GM18907 (cell line): ENCODE results near the gene LGI2.
"Not testable (repeated sequence)": the region's sequence is repeated elsewhere in the genome, so short reads cannot be mapped to it uniquely, and the experiment has no call there.

Experiments
- ATAC-seq: cut with Tn5 transposase; IDR thresholded peaks from one replicate; pipeline ENCODE4 v1.9.1; 2021; ENCODE audit warnings: mild to moderate bottlenecking, moderate library complexity; ENCODE audit not compliant: unreplicated experiment

The LGI2 gene

DNA sequence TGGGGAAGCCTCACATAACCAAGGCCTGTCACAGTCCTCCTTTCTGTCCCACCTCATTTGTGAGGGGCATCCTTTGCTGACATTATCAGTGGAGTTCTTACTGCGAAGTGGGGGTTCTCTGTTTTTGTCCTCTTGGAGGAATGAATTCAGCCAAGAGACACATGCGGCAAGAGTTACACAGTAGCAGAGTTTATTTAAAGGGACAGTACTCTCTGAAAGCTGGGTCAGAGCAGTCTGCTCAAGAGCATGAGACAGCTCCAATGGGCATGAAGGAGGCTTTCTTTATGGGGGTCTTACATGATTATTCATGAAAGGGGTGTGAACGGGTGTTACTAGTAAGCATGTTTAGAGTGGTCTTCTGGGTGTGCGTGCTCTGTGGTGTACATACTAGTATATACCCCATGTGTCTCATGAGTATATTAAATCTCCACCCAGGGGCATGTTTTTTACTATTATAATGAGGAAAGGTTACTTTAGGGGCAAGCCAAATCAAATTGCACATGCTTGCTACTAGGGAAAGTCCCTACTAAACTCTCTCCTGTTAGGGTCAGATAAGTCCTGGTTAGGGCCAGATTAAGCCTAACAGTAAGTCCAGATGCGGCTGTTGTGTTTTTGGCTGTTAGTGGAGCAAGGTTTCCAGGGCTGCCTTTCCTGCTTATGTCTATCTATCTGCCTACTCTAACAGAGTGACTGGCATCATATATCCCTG lies 19.8 kb upstream of the LGI2 start:
- ATAC-seq: no peak

DNA sequence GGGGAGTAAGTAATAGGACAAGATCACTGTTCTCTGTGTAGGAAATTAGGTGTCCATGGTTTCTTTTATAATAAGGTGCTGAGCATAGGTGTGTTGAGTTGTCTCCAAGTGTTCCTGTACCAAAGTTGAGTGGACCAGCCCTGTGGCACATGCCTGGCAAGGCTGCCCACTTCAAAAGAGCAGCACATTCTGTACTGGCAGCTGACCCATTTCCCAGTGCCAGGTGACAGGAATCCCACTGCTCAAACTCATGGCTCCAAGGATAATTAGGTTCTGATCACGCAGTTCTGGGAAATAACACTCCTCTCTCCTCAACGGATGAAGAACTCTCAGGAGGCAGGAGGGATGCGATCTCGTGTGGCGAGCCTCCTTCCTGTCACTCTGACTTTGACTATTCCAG lies 12.8 kb upstream of the LGI2 start:
- ATAC-seq: no peak

DNA sequence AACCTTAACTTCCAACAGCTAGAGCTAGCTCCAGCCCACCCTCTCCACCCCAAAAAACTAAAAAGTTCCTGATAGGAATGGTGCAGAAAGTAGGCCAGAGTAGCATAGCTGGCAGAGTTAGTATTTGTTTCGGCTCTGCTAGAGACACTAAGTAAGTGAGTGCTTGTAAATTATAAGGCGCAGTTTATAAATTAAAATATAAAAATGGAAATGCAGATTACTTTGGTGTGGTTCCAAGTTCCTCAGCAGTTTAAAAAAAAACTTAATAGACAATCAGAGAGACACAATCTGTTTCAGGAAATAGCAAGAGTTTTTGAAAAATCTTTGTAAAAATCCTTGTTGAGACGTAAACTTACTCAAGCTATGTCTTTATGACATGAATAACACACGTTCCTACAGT lies 2.8 kb upstream of the LGI2 start:
- ATAC-seq: no peak

DNA sequence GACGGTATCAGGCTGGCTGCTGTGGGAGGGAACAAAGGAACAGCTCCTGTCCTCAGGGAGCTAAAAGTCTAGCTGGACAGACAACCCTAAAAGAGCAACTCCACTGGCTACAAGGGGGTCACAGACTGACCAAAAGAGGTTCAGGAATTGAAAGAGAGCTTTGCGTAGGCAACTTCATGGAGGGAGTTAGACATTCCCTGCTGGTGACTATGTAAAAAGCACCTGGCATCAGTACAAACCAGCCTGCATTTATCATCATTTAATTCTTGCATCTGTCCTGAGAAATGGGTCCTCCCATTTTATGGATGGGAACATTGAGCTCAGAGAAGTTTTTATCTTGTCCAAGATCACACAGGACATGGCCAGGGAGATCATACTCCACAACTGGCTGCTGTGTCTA lies 1.4 kb upstream of the LGI2 start:
- ATAC-seq: no peak

DNA sequence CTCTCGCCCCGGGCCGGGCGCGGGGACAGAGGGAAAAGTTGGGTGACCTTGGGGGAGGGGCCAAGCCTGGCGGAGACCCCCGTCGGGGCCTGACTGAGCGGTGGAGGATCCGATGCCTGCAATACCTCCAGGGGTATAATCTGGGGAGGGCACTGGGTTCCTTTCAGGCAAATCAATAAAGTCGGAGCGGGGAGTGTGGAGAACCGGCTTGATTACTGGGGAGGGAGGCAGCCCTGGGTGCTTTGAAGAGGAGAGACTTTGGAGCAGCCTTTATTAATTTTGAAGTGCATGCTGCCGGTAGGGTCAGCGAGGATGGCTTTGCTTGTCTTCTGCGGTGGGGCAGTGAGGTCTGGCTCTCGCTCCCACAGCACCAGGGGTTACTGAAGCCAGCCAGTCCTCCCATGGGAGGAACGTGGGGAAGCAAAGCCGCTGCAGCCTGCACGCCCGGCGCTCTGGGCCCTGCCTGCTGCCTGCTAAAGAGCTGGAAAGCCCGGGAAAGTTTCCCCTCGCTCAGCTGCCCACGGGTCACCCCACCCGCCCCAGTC lies 403 bp upstream of the LGI2 start:
- no peak for ATAC-seq

DNA sequence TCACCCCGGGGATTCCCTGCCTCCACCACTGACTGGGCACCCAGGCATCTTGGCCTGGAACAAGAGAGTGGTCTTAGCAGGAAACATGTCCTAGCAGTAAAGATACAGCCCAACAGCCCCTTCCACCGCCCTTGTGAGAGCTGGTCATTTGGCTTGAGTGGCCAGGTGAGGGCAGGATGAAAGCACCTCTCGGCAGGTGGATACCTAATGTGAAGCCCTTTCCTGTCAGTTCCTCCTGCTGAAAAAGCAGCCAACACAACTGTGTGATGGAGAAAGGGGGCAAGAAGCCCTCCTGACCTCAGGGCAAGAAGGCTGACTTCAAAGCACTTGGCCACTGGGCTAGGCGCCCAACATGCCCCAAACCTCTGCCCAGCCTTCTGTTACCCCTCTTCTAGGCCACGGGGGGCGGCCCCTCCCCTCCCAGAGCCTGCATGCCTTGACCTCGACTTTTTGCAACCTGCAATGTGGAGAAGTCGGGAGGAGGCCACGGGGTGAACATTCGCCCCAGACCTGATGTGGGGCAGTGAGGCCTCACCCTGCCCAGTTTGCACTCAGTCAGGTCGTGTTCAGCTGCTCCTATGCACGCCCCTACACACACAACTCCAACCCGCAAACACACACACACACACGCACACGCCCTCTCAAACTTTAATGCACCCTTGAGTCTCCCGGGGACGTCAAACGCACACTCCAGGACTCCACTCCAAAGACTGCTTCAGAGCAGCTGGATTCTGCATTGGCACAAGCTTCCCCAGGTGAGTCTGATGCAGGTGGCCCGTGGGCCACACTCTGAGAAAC lies 1.1 kb downstream of the LGI2 start:
- ATAC-seq: no peak

DNA sequence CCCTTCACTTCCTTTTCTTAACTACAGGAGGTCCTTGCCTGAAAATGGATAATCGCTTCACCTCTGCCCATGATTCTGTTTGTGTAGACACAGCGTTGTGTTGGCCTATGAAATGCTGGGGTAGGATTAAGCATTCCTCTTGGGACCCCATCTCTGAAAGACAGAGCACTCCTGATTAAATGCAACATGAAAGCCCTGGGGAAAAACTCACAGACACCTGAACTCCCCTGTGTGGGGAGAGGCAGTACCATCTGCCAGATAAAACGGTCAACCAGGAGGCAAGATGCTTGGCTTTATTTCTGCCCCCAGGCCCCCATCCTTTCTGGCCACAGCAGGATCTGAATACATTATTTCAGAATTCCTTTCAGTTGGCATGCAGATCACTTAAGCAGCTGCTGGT lies 1.9 kb downstream of the LGI2 start:
- ATAC-seq: no peak

DNA sequence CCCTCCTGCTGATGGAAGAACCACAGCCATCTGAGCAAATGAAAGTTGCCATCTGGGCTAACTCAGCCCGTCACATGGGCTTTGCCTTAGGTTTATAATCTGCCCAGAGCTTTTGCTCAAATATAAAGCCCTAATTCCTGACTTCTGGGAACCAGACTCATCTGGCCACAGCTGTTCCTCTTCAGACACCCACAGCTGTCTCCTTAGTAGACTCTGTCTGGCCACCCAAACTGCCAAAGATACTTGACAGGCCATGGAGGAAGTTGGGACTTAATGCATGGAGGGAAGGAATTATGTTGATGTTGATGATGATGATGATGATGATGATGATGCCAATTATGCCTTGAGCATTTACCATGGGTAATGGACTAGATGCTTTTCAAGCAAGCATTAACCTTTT lies 8.0 kb downstream of the LGI2 start:
- ATAC-seq: no peak

DNA sequence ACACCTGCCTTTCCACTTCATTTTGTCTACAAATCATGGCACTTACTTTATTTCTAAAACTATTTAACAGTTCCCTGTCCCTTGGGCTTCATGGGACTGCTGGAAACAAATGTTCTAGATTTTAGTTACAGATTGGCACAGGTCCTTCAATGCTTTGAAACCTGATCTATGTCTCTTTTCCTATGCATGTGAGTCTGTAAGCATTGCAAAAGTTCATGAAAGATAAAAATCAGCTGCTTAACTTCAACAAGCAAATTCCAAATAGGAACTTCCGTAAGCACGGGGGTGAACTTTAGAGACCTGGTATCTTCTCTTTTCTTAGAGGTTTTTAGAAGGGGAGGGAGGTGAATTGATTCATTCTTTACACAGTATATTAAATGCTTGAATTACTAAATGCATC lies 9.5 kb downstream of the LGI2 start:
- ATAC-seq: no peak

DNA sequence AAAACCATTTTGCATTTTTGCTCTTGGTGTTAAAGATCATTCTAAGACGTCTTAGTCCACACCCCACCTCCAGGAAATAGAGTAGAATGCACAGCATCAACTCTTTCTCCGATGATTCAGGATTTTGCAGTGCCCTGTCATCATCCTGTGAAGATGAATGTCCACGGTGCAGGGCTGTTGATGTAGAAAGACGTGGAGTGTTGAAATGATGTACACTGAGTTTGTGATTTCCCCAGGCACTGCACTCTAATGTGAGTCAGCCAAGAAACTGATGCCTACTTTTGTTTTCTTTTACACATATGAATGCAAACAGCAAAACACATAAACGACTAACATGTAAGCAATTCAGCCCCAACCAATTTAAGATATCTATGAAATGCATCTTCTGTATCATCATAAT lies 10.5 kb downstream of the LGI2 start:
- ATAC-seq: no peak

DNA sequence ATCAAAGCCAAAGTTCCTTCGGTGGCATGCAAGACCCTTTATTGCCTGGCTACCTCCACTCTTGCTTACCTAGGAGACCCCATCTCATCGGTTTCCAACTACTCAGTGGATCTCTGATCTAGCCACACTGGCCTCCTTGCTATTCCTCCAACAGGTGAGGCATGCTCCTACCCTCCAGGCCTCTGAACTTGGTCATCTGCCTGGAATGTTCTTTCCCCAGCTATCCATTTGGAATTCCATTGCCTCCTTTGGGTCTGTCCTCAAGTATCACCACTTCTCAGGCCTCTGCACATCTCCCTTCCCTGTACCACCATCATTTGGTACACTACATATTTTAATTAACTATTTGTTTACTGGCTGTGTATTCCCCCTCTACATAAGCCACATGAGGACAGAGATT lies 11.2 kb downstream of the LGI2 start:
- ATAC-seq: no peak

DNA sequence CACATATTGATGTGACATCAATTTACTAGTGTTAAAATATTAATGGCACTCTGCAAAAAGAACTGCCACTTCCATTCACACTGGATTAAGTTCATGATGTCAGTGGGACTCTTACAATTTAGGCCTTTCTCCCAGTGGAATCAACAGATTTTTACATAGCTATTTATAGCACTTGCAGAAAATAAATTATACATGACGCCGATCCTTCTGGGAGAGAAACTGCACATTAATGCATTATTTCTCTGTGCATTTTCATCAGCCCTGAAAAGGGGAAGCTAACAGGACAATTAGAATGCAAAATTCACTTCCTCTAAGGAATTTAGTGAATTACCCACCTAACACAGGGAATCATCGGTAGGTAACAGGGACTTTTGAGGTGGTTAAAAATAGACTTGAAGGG lies 15.7 kb downstream of the LGI2 start:
- no peak for ATAC-seq

DNA sequence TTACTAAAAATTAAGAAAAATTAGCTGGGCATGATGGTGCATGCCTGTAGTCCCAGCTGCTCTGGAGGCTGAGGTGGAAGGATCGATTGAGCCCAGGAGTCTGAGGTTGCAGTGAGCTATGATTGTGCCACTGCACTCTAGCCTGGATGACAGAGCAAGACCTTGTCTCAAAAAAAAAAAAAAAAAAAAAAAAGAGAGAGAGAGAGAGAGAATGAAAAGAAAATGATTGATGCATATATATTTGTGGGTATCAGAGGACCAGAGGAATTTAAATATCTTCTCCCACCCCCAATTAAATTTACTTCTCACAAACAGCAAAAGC lies 16.1 kb downstream of the LGI2 start:
- ATAC-seq: not testable (repeated sequence)

DNA sequence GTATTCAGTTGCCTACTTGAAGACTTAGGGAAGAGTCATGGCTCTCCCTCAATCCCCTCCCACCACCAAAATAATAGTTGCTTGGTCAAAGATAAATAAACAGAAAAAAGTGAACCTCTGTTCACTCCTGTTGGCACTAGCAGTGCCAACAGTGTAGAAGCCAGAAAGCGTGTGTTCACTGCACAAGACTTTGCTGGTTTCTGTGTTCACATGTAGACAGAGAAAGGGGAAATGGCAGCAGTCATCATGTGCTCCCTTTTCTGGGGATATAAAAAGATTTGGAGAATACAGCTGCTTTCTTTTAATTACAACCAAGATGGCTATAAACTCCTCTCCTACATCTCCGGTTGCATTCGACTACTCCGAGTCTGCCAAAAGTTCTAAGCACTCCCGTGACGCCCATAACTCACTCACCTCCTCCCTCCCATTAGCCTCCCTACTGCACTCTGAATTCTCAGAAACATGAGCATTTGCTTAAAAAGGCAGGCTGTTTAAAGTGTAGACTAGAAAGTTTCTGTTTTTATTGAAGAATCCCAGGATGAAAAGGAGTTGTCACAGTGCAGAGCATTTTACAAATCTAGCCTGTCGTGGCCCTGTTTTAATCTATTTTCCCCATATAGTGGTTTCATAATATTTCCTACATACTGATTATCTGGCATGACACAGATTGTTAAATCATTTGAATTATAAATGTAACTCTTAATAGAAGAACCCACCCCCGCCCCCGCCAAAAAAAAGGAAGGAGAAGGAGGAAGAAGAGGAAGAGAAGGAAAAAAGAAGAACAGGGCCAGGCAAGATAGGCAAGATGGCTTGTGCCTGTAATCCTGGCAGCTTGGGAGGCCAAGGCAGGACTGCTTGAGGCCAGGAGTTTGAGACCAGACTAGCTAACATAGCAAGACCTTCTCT lies 16.7 kb downstream of the LGI2 start:
- no peak for ATAC-seq

DNA sequence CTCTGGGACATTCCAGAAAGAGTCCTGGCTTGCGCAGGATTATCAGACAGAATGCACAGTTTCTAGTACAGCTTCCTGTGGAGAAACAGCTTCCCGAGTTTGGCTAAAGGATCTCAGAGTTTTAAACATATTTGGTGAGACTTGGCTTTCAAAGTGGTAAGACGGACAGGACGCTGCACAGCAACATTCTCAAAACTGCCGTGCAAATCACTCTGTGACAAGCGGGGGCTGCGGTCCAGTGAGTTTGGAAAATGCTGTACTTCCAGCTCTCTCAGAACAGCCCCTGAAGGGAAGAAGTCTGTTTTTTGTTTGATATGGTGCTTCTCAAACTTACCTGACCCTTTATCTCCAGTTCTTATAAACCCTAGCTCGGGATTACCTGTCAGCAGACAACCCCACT lies 18.1 kb downstream of the LGI2 start:
- ATAC-seq: no peak

DNA sequence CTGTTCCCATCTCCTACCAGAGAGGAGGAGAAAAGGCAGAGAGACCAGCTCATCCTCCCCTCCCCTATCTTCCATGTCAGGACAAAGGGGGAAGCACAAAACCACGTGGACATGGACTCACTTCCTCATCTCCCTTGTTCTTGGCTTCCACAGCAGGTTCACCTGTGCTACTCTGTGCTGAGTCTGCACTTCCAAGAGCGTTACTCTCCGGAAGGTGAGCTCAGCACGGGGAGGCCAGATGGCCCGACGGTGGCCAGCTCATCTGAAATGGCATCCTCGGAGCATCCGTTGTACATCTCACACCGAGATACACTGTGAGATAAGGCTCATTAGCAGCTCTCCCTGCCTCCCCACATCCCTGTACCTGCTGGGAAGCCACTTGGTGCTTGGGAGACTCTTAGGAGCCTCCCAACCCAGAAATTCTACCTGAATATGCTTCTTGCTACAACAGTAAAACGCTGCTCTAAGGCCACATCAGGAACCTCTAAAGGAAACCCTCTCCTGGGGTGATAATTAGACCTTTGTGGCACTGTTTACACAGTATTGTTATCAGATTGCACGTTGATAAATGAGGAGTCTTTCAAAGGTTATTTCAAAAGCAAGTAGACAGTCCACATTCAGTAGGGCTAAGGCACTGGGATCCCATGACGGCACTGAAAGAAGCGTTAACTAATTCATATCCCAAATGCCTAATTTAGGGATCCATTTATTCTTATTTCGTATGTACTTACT lies 19.4 kb downstream of the LGI2 start:
- no peak for ATAC-seq

DNA sequence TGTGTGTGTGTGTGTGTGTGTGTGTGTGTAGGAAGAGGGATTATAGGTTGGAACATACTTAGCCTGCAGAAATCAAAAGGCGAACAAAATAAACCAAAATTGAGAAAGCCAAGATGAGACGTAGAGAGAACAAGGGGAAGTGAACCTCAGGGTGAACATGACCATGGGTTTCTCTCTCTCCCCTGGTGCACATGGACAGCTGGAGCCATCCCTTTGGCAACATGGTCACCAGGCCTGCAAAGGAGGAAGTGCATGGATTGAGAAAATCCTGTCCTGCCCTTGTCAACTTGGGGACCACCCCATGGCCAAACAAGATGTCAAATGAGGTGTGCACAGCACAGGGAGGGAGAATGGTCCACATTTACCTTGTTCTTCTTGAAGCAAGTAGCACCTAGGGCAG lies 23.1 kb downstream of the LGI2 start:
- no peak for ATAC-seq

DNA sequence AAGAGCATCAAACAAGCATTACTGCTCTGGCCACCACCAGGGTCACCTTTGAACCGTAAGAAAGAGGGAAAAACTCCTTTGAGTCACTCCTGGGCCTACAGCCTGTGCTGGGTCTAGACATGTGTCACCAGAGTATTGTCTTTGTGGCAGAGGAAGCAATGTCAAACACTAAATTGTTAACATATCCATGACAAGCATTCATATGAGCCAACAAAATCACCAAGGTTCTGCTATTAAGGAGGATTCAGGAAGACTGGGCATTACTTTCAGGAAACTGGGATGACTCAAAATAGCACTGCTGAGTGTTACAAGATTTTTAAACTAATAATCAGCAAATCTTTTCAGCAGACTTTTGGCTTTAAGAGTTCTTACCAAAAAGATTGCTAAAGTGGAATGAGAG lies 28.1 kb downstream of the LGI2 start:
- ATAC-seq: no peak

DNA sequence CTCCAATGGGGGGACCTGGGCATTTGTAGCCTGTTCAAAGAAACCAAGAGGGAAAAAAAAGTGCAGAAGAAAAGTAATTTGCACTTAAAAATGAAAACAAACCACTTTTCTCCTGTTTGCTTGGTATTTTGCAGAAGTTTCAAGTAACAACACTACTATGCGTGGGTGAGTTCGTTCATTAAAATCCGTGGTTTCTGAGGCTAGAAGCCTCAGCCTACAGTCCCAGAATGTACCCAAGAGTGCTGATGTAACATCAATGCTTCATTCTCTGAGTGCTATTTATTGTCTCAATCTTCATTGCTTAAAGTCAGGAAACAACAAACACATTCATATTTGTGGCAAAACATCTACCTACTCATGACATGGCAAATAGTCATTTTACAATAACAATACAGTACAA lies 29.2 kb downstream of the LGI2 start:
- no peak for ATAC-seq

DNA sequence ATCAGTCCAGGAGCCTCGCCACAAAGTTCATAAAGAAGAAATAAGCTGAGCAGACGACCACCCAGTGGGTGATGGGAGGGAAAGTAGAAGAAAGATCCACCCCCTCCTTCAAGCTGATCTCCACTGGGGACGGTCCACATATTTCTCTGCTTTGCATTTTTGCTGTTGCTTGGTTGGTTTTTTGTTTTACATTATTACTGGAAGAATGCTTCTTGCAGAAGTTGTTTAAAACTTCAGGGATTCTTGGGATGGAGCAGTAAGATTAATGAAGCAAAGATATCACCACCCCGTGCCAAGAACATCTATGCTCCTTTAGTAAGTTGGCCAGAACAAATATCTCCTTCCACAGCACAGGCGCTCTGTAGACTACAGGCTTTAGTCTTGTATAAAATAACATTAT lies 30.1 kb downstream of the LGI2 start:
- ATAC-seq: no peak
